Sigmoid colon (tissue), 4 donors: ENCODE results near the gene DCK.

Source experiments
- CTCF ChIP-seq, 4 experiments: fragments of 450-650 bp in 3 of 4; fragments of 200-600 bp in 1 of 4; IDR thresholded peaks; one replicate each; pipeline ENCODE4 v1.5.1; 2016 to 2019; ENCODE audit warnings: antibody characterized with exemption in 4 of 4, mild to moderate bottlenecking in 3 of 4, moderate library complexity in 2 of 4
- EP300 ChIP-seq, 4 donors: sonication (generic); formaldehyde crosslinking; IDR thresholded peaks; one replicate each; pipeline ENCODE4 v1.6.1; 2017; ENCODE audit warnings: antibody characterized with exemption in 4 of 4
- POLR2A ChIP-seq, 2 donors: fragments of 450-650 bp; IDR thresholded peaks; one replicate each; pipeline ENCODE4 v1.6.1; 2016; ENCODE audit warnings: antibody characterized with exemption in 2 of 2, mild to moderate bottlenecking in 2 of 2, moderate library complexity in 2 of 2
- POLR2AphosphoS5 ChIP-seq, 4 donors: sonication (generic); formaldehyde crosslinking; IDR thresholded peaks; one replicate each; pipeline ENCODE4 v1.6.1; 2017; ENCODE audit warnings: antibody characterized with exemption in 4 of 4

- TF ChIP-seq CTCF (IDR thresholded peaks at IDR 0.05), result no peak
- no peak for TF ChIP-seq POLR2A (IDR thresholded peaks at IDR 0.05)
- no peak for TF ChIP-seq POLR2AphosphoS5 (IDR thresholded peaks at IDR 0.05)
- TF ChIP-seq EP300 (IDR thresholded peaks at IDR 0.05), result no peak
Measured at GRCh38 chr4:71004281-71004851, 10.9 kb downstream of the DCK start.
